ENCODE measurements around the gene HOXA13.

- no peak for TF ChIP-seq YY1 (IDR thresholded peaks at IDR 0.05; ENCODE audit: insufficient read depth, insufficient read length)
- no peak for TF ChIP-seq SUZ12 (IDR thresholded peaks at IDR 0.05; ENCODE audit: extremely low read depth, insufficient read depth, insufficient read length)
Measured at GRCh38 chr7:27215356-27215755, 15.5 kb upstream of the HOXA13 start.
